Left lung (tissue), 10 donors: ENCODE data around the gene WDR17. TPM values are rescaled to one million over a fixed set of nuclear protein-coding genes. Genes with fewer than 3 reads are reported as not detected.

ENCODE experiments used
- ATAC-seq: fragments of 200-7000 bp; cut with Tn5 transposase; one replicate; pipeline ENCODE4 v1.9.1; 2020; ENCODE audit warnings: moderate library complexity
- DNase-seq, 4 donors: peaks; one replicate each; pipeline ENCODE4 v3.0.0-alpha.2; 2013 to 2020
- H3K27ac ChIP-seq, 2 donors: fragments of 200-600 bp; sonication (generic) in 1 of 2; one replicate each; pipeline versions ENCODE4 v1.5.0 to v1.8.0; 2020 to 2021
- H3K27me3 ChIP-seq, 2 donors: fragments of 200-600 bp; sonication (generic) in 1 of 2; one replicate each; pipeline versions ENCODE4 v1.5.0 to v1.8.0; 2020 to 2021
- H3K36me3 ChIP-seq, 2 donors: fragments of 200-600 bp; sonication (generic) in 1 of 2; one replicate each; pipeline versions ENCODE4 v1.5.0 to v1.8.0; 2020 to 2021
- H3K4me1 ChIP-seq, 2 donors: fragments of 200-600 bp; one replicate each; pipeline ENCODE4 v1.8.0; 2021
- H3K4me3 ChIP-seq, 2 donors: fragments of 200-600 bp; sonication (generic) in 1 of 2; one replicate each; pipeline versions ENCODE4 v1.5.0 to v1.8.0; 2020 to 2021; ENCODE audit warnings: mild to moderate bottlenecking in 1 of 2
- H3K9me3 ChIP-seq, 2 donors: fragments of 200-600 bp; sonication (generic) in 1 of 2; one replicate each; pipeline versions ENCODE4 v1.5.0 to v1.8.0; 2020 to 2021
- CTCF ChIP-seq, 2 donors: fragments of 200-600 bp; sonication (generic) in 1 of 2; IDR thresholded peaks; one replicate each; pipeline versions ENCODE4 v1.5.0 to v1.8.0; 2021; ENCODE audit warnings: antibody characterized with exemption in 2 of 2
- intact Hi-C, 2 donors: fragments of 100-400 bp; cut with DNase I; formaldehyde crosslinking; loops; one replicate each; pipeline versions ENCODE4 v1.11.2 to v1.14.2; 2022
- polyA plus RNA-seq, 6 donors: library from polyadenylated mRNA; unstranded; fragments of 120-200 nt; gene quantifications; one replicate each; pipeline ENCODE4 v1.2.1, GENCODE V29; 2013; ENCODE audit not compliant: insufficient read length in 6 of 6
- total RNA-seq, 2 donors: library from RNA; stranded (reverse); fragmentation: NEBNext Ultra II Directional; extraction: Animal tissue kit (Norgen Biotek cat#: 25700); gene quantifications; one replicate each; pipeline ENCODE4 v1.2.1, GENCODE V29; 2021
- donor health status: DM: no; HTN: yes; CAD: no.
- donor health status: DM: no; HTN: no; CAD: no.

The WDR17 gene
- total and polyA plus RNA-seq, 8 donors: 4.2 to 10.7 (median 7.9) TPM

- H3K4me1 ChIP-seq: no peaks in the 10 kb centered on the region
- H3K27ac ChIP-seq: no peak overlapping the region
- H3K9me3 ChIP-seq: no peaks in the 10 kb centered on the region
- H3K36me3 ChIP-seq: no peaks in the 10 kb centered on the region
- no peak for TF ChIP-seq CTCF (IDR thresholded peaks at IDR 0.05)
- no peak for ATAC-seq
- no peaks in the 10 kb centered on the region for H3K27me3 ChIP-seq
- intact Hi-C loops: loop anchor here in 1 of 2 donors (10.0 kb wide), 1 partner anchor 194 kb away; no protein-coding TSS in a partner anchor
- DNase-seq: no peak
- no peak overlapping the region for H3K4me3 ChIP-seq
These were observed 85.1 kb downstream of the WDR17 start for GRCh38 chr4:176150704-176151103.

GRCh38 chr4:176153124-176153523 lies 87.5 kb downstream of the WDR17 start:
- Histone ChIP-seq H3K4me1 (no peaks in the 10 kb centered on the region), H3K27ac (no peak overlapping the region), H3K9me3 (no peaks in the 10 kb centered on the region), H3K36me3 (no peaks in the 10 kb centered on the region), H3K27me3 (no peaks in the 10 kb centered on the region), H3K4me3 (no peak overlapping the region)
- ATAC-seq: no peak
- intact Hi-C loops: loop anchor here in 1 of 2 donors (10.0 kb wide), 1 partner anchor 192 kb away; no protein-coding TSS in a partner anchor
- no peak for DNase-seq
- TF ChIP-seq CTCF (IDR thresholded peaks at IDR 0.05): no peak

GRCh38 chr4:176156656-176157055 lies 91.0 kb downstream of the WDR17 start:
- TF ChIP-seq CTCF (IDR thresholded peaks at IDR 0.05): no peak
- Histone ChIP-seq H3K4me3 (no peak overlapping the region), H3K27me3 (no peaks in the 10 kb centered on the region), H3K9me3 (no peaks in the 10 kb centered on the region), H3K27ac (no peak overlapping the region), H3K4me1 (no peaks in the 10 kb centered on the region), H3K36me3 (no peaks in the 10 kb centered on the region)
- intact Hi-C loops: loop anchor here in 1 of 2 donors (10.0 kb wide), 1 partner anchor 188 kb away; no protein-coding TSS in a partner anchor
- DNase-seq: no peak
- ATAC-seq: no peak

- DNase-seq (no peak), ATAC-seq (no peak)
- Histone ChIP-seq H3K4me3 (no peak overlapping the region), H3K27me3 (no peaks in the 10 kb centered on the region), H3K4me1 (no peaks in the 10 kb centered on the region), H3K9me3 (no peaks in the 10 kb centered on the region), H3K36me3 (no peaks in the 10 kb centered on the region), H3K27ac (no peak overlapping the region)
- TF ChIP-seq CTCF (IDR thresholded peaks at IDR 0.05): no peak
- intact Hi-C loops: no loop called here
These were observed 97.4 kb downstream of the WDR17 start for GRCh38 chr4:176163041-176163440.

- H3K27me3 ChIP-seq: no peaks in the 10 kb centered on the region
- no peaks in the 10 kb centered on the region for H3K9me3 ChIP-seq
- ATAC-seq (no peak), DNase-seq (no peak)
- H3K4me3 ChIP-seq: no peak overlapping the region
- H3K36me3 ChIP-seq: no peaks in the 10 kb centered on the region
- TF ChIP-seq CTCF (IDR thresholded peaks at IDR 0.05): no peak
- intact Hi-C loops: no loop called here
- H3K27ac ChIP-seq: no peak overlapping the region
- no peaks in the 10 kb centered on the region for H3K4me1 ChIP-seq
These were observed 119.4 kb downstream of the WDR17 start for GRCh38 chr4:176185051-176185450.
